PC-9 (cell line): ENCODE data around the gene HLX. TPM values are rescaled to one million over a fixed set of nuclear protein-coding genes. Genes with fewer than 3 reads are reported as not detected.

Experiments
- BruUV-seq: library from RNA; stranded (reverse); fragments of 400-500 nt; replicated peaks from 2 replicates; lab custom pipeline; 2021; lab: Mats Ljungman, UMichigan
- CTCF ChIA-PET: fragments of 300-600 bp; sonication (Branson Sonifier 250); formaldehyde crosslinking; loops from one replicate; lab custom pipeline; 2022; ENCODE audit warnings: antibody characterized with exemption; lab: Charles Lee
- POLR2A ChIA-PET: fragments of 300-600 bp; sonication (Branson Sonifier 250); formaldehyde crosslinking; loops from one replicate; lab custom pipeline; 2022; ENCODE audit warnings: antibody characterized with exemption; ENCODE audit not compliant: unreplicated experiment; lab: Charles Lee
- DNase-seq, 2 experiments: peaks; one replicate each; pipeline versions ENCODE4 v3.0.0 to v3.0.0-alpha.2; 2015 to 2022; ENCODE audit warnings: mixed read lengths in 1 of 2
- H2AFZ ChIP-seq: fragments of 200-600 bp; sonication (generic); 2 replicates; pipeline ENCODE4 v1.8.1; 2017; ENCODE audit warnings: antibody characterized with exemption
- H3F3A ChIP-seq: fragments of 200-600 bp; sonication (generic); 2 replicates; pipeline ENCODE4 v1.8.1; 2017; ENCODE audit warnings: antibody characterized with exemption, mild to moderate bottlenecking, low read depth; ENCODE audit not compliant: insufficient read depth
- H3K27ac ChIP-seq: fragments of 200-600 bp; sonication (generic); 2 replicates; pipeline ENCODE4 v1.6.1; 2016; ENCODE audit warnings: mixed run types
- H3K27me3 ChIP-seq: fragments of 200-600 bp; sonication (generic); 2 replicates; pipeline ENCODE4 v1.6.1; 2016; ENCODE audit warnings: low read depth, mixed run types; ENCODE audit not compliant: insufficient read depth
- H3K36me3 ChIP-seq: fragments of 200-600 bp; sonication (generic); 2 replicates; pipeline ENCODE4 v1.6.1; 2016; ENCODE audit warnings: low read depth, mixed run types
- H3K4me1 ChIP-seq: fragments of 200-600 bp; sonication (generic); replicated peaks from 2 replicates; pipeline ENCODE4 v1.6.1; 2016; ENCODE audit warnings: mixed run types; ENCODE audit not compliant: insufficient read depth
- H3K4me2 ChIP-seq: fragments of 200-600 bp; sonication (generic); 2 replicates; pipeline ENCODE4 v1.6.1; 2017; ENCODE audit warnings: mixed run types
- H3K4me3 ChIP-seq: fragments of 200-600 bp; sonication (generic); 2 replicates; pipeline ENCODE4 v1.6.1; 2016; ENCODE audit warnings: mixed run types
- H3K79me2 ChIP-seq: fragments of 200-600 bp; sonication (generic); 2 replicates; pipeline ENCODE4 v1.6.1; 2017; ENCODE audit warnings: low read depth, mixed run types
- H3K9me2 ChIP-seq: fragments of 200-600 bp; sonication (generic); 2 replicates; pipeline ENCODE4 v1.8.1; 2017; ENCODE audit warnings: mild to moderate bottlenecking; ENCODE audit not compliant: insufficient read depth
- H3K9me3 ChIP-seq: fragments of 200-600 bp; sonication (generic); 2 replicates; pipeline ENCODE4 v1.8.1; 2016; ENCODE audit warnings: low read depth; ENCODE audit not compliant: insufficient read depth
- H4K20me1 ChIP-seq: fragments of 200-600 bp; sonication (generic); 2 replicates; pipeline ENCODE4 v1.8.1; 2017; ENCODE audit not compliant: insufficient read depth
- CTCF ChIP-seq: fragments of 200-600 bp; sonication (generic); conservative IDR thresholded peaks from 2 replicates; pipeline ENCODE4 v1.6.1; 2017; ENCODE audit warnings: mixed run types, antibody characterized with exemption, mild to moderate bottlenecking, moderate library complexity
- EZH2 ChIP-seq: fragments of 200-600 bp; sonication (generic); IDR thresholded peaks from 2 replicates; pipeline ENCODE4 v1.8.0; 2017; ENCODE audit warnings: antibody characterized with exemption, low read depth
- intact Hi-C: fragments of 100-400 bp; cut with micrococcal nuclease; formaldehyde crosslinking; loops from one replicate; pipeline ENCODE4 v1.10.0; 2022; ENCODE audit not compliant: unreplicated experiment
- total RNA-seq: library from RNA; stranded (reverse); gene quantifications from 2 replicates; pipeline ENCODE4 v1.2.3, GENCODE V29; 2021

The HLX gene
- total RNA-seq, 1 experiment from 2014 or later, result 1.1 TPM

DNA sequence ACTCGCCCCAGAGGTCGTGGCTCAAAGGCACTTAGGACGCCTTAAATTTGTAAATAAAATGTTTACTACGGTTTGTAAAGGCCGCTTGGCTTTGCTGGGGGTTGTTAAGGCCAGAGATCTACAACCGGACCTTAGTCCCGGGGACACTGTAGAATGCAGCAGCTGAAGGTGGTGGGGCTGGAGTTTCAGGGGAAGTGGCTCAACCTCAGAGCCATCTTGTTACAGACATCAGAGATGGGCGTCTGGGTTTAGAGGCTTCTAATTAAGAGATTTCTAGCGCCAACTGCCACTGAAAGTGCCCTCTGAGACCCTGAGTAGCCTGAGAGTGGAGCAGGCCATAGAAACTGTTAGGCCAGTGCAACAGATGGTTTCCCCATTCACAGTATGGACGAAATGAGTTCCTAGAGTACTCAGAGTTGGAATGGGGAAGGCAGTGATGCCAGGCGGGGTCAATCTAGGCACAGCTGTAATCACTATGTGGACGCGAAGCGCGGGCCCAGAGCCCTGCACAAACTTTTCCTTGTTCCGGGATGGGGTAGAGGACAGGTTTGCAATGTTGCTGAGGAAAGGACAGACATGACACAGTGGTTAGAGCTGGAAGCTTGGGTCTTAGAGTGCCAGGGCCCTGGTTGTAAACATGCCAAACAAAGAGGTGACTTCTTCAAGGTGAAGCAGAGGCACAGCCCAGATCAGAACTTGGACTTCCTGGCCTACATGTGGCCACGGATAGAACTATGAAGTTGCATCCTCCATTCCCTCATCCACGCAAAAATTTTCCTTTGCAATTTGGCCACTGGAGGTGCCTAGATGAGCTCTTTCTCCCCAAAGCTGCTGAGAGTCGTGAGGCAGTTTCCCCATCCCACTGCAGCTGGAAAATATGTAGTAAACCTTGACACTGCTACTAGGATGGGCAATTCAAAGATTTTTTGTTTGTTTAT, 6.0 kb downstream of the HLX start:
- no peaks in the 10 kb centered on the region for H3K9me3 ChIP-seq
- no peaks in the 10 kb centered on the region for H3K9me2 ChIP-seq
- intact Hi-C loops, result no loop called here
- H3K27me3 ChIP-seq, result peaks cover 10% of the 10 kb centered on the region
- H3K27ac ChIP-seq, result no peak overlapping the region
- no peaks in the 10 kb centered on the region for H3K36me3 ChIP-seq
- no peak for TF ChIP-seq CTCF
- no peak for TF ChIP-seq EZH2
- H3K4me3 ChIP-seq, result no peak overlapping the region
- no peak overlapping the region for H3K4me2 ChIP-seq
- no TSS peak for BruUV-seq
- H4K20me1 ChIP-seq, result no peaks in the 10 kb centered on the region
- ChIA-PET CTCF (no interaction called here), POLR2A (no interaction called here)
- peaks cover 4% of the 10 kb centered on the region for H3K4me1 ChIP-seq
- H3K79me2 ChIP-seq, result no peaks in the 10 kb centered on the region
- H3F3A ChIP-seq, result no peaks in the 10 kb centered on the region
- no peak for DNase-seq
- H2AFZ ChIP-seq, result no peak overlapping the region

GRCh38 chr1:220885971-220886370, 6.7 kb downstream of the HLX start:
- POLR2A ChIA-PET, result no interaction called here
- Histone ChIP-seq H3K36me3 (no peaks in the 10 kb centered on the region), H4K20me1 (no peaks in the 10 kb centered on the region), H3K9me3 (no peaks in the 10 kb centered on the region), H3K4me3 (no peak overlapping the region), H3K4me1 (no peaks in the 10 kb centered on the region), H3K27me3 (peaks cover 10% of the 10 kb centered on the region), H3K9me2 (no peaks in the 10 kb centered on the region), H3F3A (no peaks in the 10 kb centered on the region), H3K27ac (no peak overlapping the region), H2AFZ (no peak overlapping the region), H3K79me2 (no peaks in the 10 kb centered on the region), H3K4me2 (no peak overlapping the region)
- no peak for TF ChIP-seq EZH2
- TF ChIP-seq CTCF, result no peak
- no TSS peak for BruUV-seq
- CTCF ChIA-PET, result no interaction called here
- intact Hi-C loops, result no loop called here
- DNase-seq, result no peak

DNA sequence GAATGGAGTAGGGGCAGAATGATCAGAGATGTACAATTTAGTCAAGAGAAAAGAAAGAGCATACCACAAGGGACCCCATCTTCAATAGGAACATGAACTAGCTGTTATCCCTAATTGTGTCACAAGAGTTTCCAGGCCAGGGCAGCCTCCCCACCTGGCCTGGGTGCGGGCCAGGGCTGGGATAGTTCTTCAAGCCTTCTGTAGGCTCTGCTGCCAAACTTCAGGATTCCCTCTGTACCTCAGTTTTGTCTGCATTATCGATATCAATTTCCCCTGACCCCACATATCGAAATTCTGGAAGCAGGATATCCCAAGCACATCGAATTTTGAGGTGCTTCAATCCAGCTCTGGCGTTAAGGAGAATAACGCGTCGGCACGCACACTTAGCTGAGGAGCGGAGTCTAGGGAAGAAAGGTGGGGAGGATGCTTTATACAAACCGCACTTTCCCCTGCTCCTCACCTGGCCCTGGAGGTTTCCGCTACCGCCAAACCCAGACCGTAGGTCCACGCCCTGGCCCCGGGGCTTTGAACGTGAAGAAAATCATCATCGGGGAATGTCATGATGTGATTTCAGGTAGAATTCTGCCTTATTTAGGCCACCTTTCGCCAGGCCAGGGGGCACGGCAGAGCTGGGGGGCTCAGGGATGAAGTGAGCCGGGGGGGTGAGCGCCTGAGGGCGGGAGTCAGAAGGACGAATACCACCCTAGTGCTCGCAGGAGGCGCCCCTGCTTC, 7.4 kb downstream of the HLX start:
- no peak overlapping the region for H3K27ac ChIP-seq
- no peak for DNase-seq
- H3K36me3 ChIP-seq, result no peaks in the 10 kb centered on the region
- no peaks in the 10 kb centered on the region for H3K9me2 ChIP-seq
- no peak overlapping the region for H2AFZ ChIP-seq
- no peaks in the 10 kb centered on the region for H3K9me3 ChIP-seq
- no peaks in the 10 kb centered on the region for H3K79me2 ChIP-seq
- no TSS peak for BruUV-seq
- H3K27me3 ChIP-seq, result peaks cover 10% of the 10 kb centered on the region
- intact Hi-C loops, result no loop called here
- no peak overlapping the region for H3K4me3 ChIP-seq
- no peak overlapping the region for H3K4me2 ChIP-seq
- TF ChIP-seq CTCF (no peak), EZH2 (no peak)
- ChIA-PET CTCF (no interaction called here), POLR2A (no interaction called here)
- no peaks in the 10 kb centered on the region for H3F3A ChIP-seq
- no peaks in the 10 kb centered on the region for H3K4me1 ChIP-seq
- no peaks in the 10 kb centered on the region for H4K20me1 ChIP-seq
